ELF-1 (cell line): ENCODE data around the gene MLYCD.

Experiments used
- DNase-seq: peaks from one replicate; pipeline ENCODE4 v3.0.0-alpha.2; 2016; ENCODE audit warnings: low read depth, low spot score

The MLYCD gene

GRCh38 chr16:83968891-83969649 is 70.2 kb downstream of the MLYCD start:
- no peak for DNase-seq

- DNase-seq, result no peak
These were observed 71.0 kb downstream of the MLYCD start for GRCh38 chr16:83969771-83970429.

GRCh38 chr16:83970430-83970815 is 71.5 kb downstream of the MLYCD start:
- no peak for DNase-seq

- no peak for DNase-seq
These were observed 72.5 kb downstream of the MLYCD start for GRCh38 chr16:83971165-83972130.

GRCh38 chr16:83972256-83973008 is 73.5 kb downstream of the MLYCD start:
- no peak for DNase-seq

GRCh38 chr16:83973077-83973476 is 74.2 kb downstream of the MLYCD start:
- DNase-seq, result no peak

- no peak for DNase-seq
These were observed 74.9 kb downstream of the MLYCD start for GRCh38 chr16:83973581-83974385.

- DNase-seq, result no peak
These were observed 75.6 kb downstream of the MLYCD start for GRCh38 chr16:83974475-83974874.

GRCh38 chr16:83975590-83976260 is 76.8 kb downstream of the MLYCD start:
- DNase-seq, result no peak
